Measurements from ENCODE around the gene SF1. TPM values are rescaled to one million over a fixed set of nuclear protein-coding genes. Genes with fewer than 3 reads are reported as not detected.
A peak's percentile ranks its signal among the peaks of the same experiment; 100 is the strongest.
"Not testable (repeated sequence)": the region's sequence is repeated elsewhere in the genome, so short reads cannot be mapped to it uniquely, and the experiment has no call there.

The SF1 gene
- total RNA-seq = 100 to 1,000 TPM; 442 to 462 TPM

GRCh38 chr11:64778473-64779298 is at the start of gene SF1:
Gene SF1 (minus strand): TSS chr11:64778542. CDS start chr11:64778392, 150 bp downstream.
- peaks cover 41% of the 10 kb centered on the region for H3K36me3 Mint-ChIP-seq
- peak; percentile 88 for ATAC-seq
- DNase-seq = peak; percentile 100
- CTCF ChIA-PET = interaction anchor here (0.7 to 6.5 kb wide), 18 partner anchors 8 to 762 kb away, joined by 3 to 66 read pairs (median 4); partner anchors contain the start of gene RASGRP2
- H3K4me1 Mint-ChIP-seq = peaks cover 56% of the 10 kb centered on the region
- no peaks in the 10 kb centered on the region for H3K9me3 Mint-ChIP-seq (ENCODE audit: low read depth)
- peak within 1 kb of the TSS; percentile 98 for H3K27ac Mint-ChIP-seq
- peak within 1 kb of the TSS; percentile 97 for H3K4me3 Mint-ChIP-seq
- peaks cover 3% of the 10 kb centered on the region for H3K27me3 Mint-ChIP-seq

GRCh38 chr11:64827451-64827839 is 49.1 kb upstream of the SF1 start:
- no peak for ATAC-seq
- Mint-ChIP-seq H3K9me3 (ENCODE audit: low read depth) (no peaks in the 10 kb centered on the region), H3K36me3 (no peaks in the 10 kb centered on the region), H3K27me3 (no peaks in the 10 kb centered on the region), H3K4me1 (no peaks in the 10 kb centered on the region), H3K4me3 (no peak overlapping the region), H3K27ac (no peak overlapping the region)
- DNase-seq = no peak
- CTCF ChIA-PET = interaction anchor here (0.9 to 1.3 kb wide), 2 partner anchors 11 to 17 kb away, joined by 3 read pairs; no protein-coding TSS in a partner anchor

- no peaks in the 10 kb centered on the region for H3K9me3 Mint-ChIP-seq (ENCODE audit: low read depth)
- no peaks in the 10 kb centered on the region for H3K4me1 Mint-ChIP-seq
- DNase-seq = no peak
- H3K36me3 Mint-ChIP-seq = no peaks in the 10 kb centered on the region
- no peak for ATAC-seq
- no peak overlapping the region for H3K27ac Mint-ChIP-seq
- H3K27me3 Mint-ChIP-seq = no peaks in the 10 kb centered on the region
- H3K4me3 Mint-ChIP-seq = no peak overlapping the region
- CTCF ChIA-PET = interaction anchor here (1.3 to 2.2 kb wide), 2 partner anchors 12 to 21 kb away, joined by 3 to 5 read pairs; no protein-coding TSS in a partner anchor
Observed at GRCh38 chr11:64826578-64827450, 48.5 kb upstream of the SF1 start.

- Mint-ChIP-seq H3K27ac (no peak overlapping the region), H3K9me3 (ENCODE audit: low read depth) (no peaks in the 10 kb centered on the region), H3K27me3 (no peaks in the 10 kb centered on the region), H3K36me3 (no peaks in the 10 kb centered on the region), H3K4me1 (no peaks in the 10 kb centered on the region), H3K4me3 (no peak overlapping the region)
- ATAC-seq (no peak), DNase-seq (no peak)
- CTCF ChIA-PET = interaction anchor here (2.2 kb wide), 1 partner anchor 21 kb away, joined by 5 read pairs; no protein-coding TSS in a partner anchor
Observed at GRCh38 chr11:64826062-64826461, 47.7 kb upstream of the SF1 start.

- CTCF ChIA-PET = no interaction called here
Observed at GRCh38 chr11:64823568-64824119, 45.3 kb upstream of the SF1 start.

GRCh38 chr11:64817476-64817875 is 39.1 kb upstream of the SF1 start:
- CTCF ChIA-PET = no interaction called here

More at GRCh38 chr11:64823568-64824119, 45.3 kb upstream of the SF1 start:
- H3K4me3 Mint-ChIP-seq = no peak overlapping the region
- no peak for DNase-seq
- no peak for ATAC-seq
- no peaks in the 10 kb centered on the region for H3K27me3 Mint-ChIP-seq
- H3K27ac Mint-ChIP-seq = no peak overlapping the region
- H3K4me1 Mint-ChIP-seq = no peaks in the 10 kb centered on the region
- H3K36me3 Mint-ChIP-seq = no peaks in the 10 kb centered on the region
- no peaks in the 10 kb centered on the region for H3K9me3 Mint-ChIP-seq (ENCODE audit: low read depth)

GRCh38 chr11:64815433-64815832 is 37.1 kb upstream of the SF1 start:
- DNase-seq; H3K27ac Mint-ChIP-seq; ATAC-seq; H3K27me3 Mint-ChIP-seq; H3K4me3 Mint-ChIP-seq; H3K36me3 Mint-ChIP-seq; H3K4me1 Mint-ChIP-seq; H3K9me3 Mint-ChIP-seq (ENCODE audit: low read depth): not testable (repeated sequence)
- CTCF ChIA-PET = interaction anchor here (1.5 to 2.5 kb wide), 2 partner anchors 28 to 29 kb away, joined by 3 to 6 read pairs; partner anchors contain the start of gene CDC42BPG

More at GRCh38 chr11:64817476-64817875, 39.1 kb upstream of the SF1 start:
- Mint-ChIP-seq H3K27ac (no peak overlapping the region), H3K27me3 (no peaks in the 10 kb centered on the region), H3K9me3 (ENCODE audit: low read depth) (no peaks in the 10 kb centered on the region), H3K4me1 (no peaks in the 10 kb centered on the region), H3K36me3 (no peaks in the 10 kb centered on the region), H3K4me3 (no peak overlapping the region)
- DNase-seq = no peak
- ATAC-seq = no peak

GRCh38 chr11:64814712-64815187 is 36.4 kb upstream of the SF1 start:
- Mint-ChIP-seq H3K27me3 (no peaks in the 10 kb centered on the region), H3K27ac (no peak overlapping the region), H3K4me1 (peaks cover 10% of the 10 kb centered on the region), H3K4me3 (no peak overlapping the region), H3K9me3 (ENCODE audit: low read depth) (no peaks in the 10 kb centered on the region), H3K36me3 (no peaks in the 10 kb centered on the region)
- DNase-seq = no peak
- CTCF ChIA-PET = interaction anchor here (1.5 to 2.5 kb wide), 2 partner anchors 27 to 29 kb away, joined by 3 to 6 read pairs; partner anchors contain the start of gene CDC42BPG
- ATAC-seq = no peak

- DNase-seq (no peak), ATAC-seq (no peak)
- Mint-ChIP-seq H3K4me3 (no peak overlapping the region), H3K36me3 (no peaks in the 10 kb centered on the region), H3K9me3 (ENCODE audit: low read depth) (no peaks in the 10 kb centered on the region), H3K27me3 (no peaks in the 10 kb centered on the region), H3K4me1 (peaks cover 16% of the 10 kb centered on the region), H3K27ac (no peak overlapping the region)
- CTCF ChIA-PET = interaction anchor here (1.8 kb wide), 1 partner anchor 11 kb away, joined by 5 read pairs; the partner anchor contains the start of gene MAP4K2
Observed at GRCh38 chr11:64813826-64814225, 35.5 kb upstream of the SF1 start.

GRCh38 chr11:64810891-64811272 is 32.5 kb upstream of the SF1 start:
- Mint-ChIP-seq H3K27ac (peak overlapping the region; percentile 90), H3K4me1 (peaks cover 24% of the 10 kb centered on the region)
- DNase-seq = peak; percentile 83

GRCh38 chr11:64810271-64810890 is 32.0 kb upstream of the SF1 start, which contains the start of gene MEN1:
Gene MEN1 (minus strand): TSS chr11:64810551. CDS start chr11:64810109, 442 bp downstream.
- peak; percentile 92 for DNase-seq
- no peaks in the 10 kb centered on the region for H3K27me3 Mint-ChIP-seq
- CTCF ChIA-PET = interaction anchor here (0.7 to 2.7 kb wide), 15 partner anchors 8 to 325 kb away, joined by 3 to 9 read pairs (median 4); partner anchors contain the start of genes CDC42BPG, FAU, MAP4K2 and MRPL49
- peak within 1 kb of the TSS; percentile 82 for H3K4me3 Mint-ChIP-seq
- H3K4me1 Mint-ChIP-seq = peaks cover 24% of the 10 kb centered on the region
- no peaks in the 10 kb centered on the region for H3K36me3 Mint-ChIP-seq
- peak within 1 kb of the TSS; percentile 90 for H3K27ac Mint-ChIP-seq
- ATAC-seq = peak; percentile 92
- no peaks in the 10 kb centered on the region for H3K9me3 Mint-ChIP-seq (ENCODE audit: low read depth)

More at GRCh38 chr11:64810891-64811272, 32.5 kb upstream of the SF1 start:
- H3K4me3 Mint-ChIP-seq = peak overlapping the region; percentile 82
- H3K36me3 Mint-ChIP-seq = no peaks in the 10 kb centered on the region
- no peaks in the 10 kb centered on the region for H3K27me3 Mint-ChIP-seq
- ATAC-seq = peak; percentile 64
- no peaks in the 10 kb centered on the region for H3K9me3 Mint-ChIP-seq (ENCODE audit: low read depth)
- CTCF ChIA-PET = interaction anchor here (0.7 to 2.7 kb wide), 16 partner anchors 8 to 324 kb away, joined by 3 to 9 read pairs (median 4); partner anchors contain the start of genes CDC42BPG, FAU, MAP4K2 and MRPL49

- DNase-seq = peak; percentile 43
- CTCF ChIA-PET = interaction anchor here (1.2 to 2.7 kb wide), 4 partner anchors 49 to 312 kb away, joined by 3 to 8 read pairs (median 4); partner anchors contain the start of genes FAU and MRPL49
Observed at GRCh38 chr11:64809781-64810241, 31.5 kb upstream of the SF1 start.

More at GRCh38 chr11:64809781-64810241, 31.5 kb upstream of the SF1 start:
- peak overlapping the region; percentile 90 for H3K27ac Mint-ChIP-seq
- ATAC-seq = peak; percentile 11
- H3K4me3 Mint-ChIP-seq = peak overlapping the region; percentile 82
- peaks cover 24% of the 10 kb centered on the region for H3K4me1 Mint-ChIP-seq
- H3K36me3 Mint-ChIP-seq = no peaks in the 10 kb centered on the region
- H3K27me3 Mint-ChIP-seq = no peaks in the 10 kb centered on the region
- H3K9me3 Mint-ChIP-seq (ENCODE audit: low read depth) = no peaks in the 10 kb centered on the region

All from activated CD8-positive, alpha-beta memory T cell treated with anti-CD3 and anti-CD28 coated beads, Interleukin-2, amount 10 ng/mL, durations not matched to agents 7 days and 5 days (primary cell).